Midbrain (tissue), 1 donor: ENCODE data around the gene GHDC.
"Not testable (repeated sequence)": the region's sequence is repeated elsewhere in the genome, so short reads cannot be mapped to it uniquely, and the experiment has no call there.

ENCODE experiments used
- DNase-seq: peaks from one replicate; lab custom pipeline; 2025; lab: John Stamatoyannopoulos, UW

Gene GHDC, protein sequence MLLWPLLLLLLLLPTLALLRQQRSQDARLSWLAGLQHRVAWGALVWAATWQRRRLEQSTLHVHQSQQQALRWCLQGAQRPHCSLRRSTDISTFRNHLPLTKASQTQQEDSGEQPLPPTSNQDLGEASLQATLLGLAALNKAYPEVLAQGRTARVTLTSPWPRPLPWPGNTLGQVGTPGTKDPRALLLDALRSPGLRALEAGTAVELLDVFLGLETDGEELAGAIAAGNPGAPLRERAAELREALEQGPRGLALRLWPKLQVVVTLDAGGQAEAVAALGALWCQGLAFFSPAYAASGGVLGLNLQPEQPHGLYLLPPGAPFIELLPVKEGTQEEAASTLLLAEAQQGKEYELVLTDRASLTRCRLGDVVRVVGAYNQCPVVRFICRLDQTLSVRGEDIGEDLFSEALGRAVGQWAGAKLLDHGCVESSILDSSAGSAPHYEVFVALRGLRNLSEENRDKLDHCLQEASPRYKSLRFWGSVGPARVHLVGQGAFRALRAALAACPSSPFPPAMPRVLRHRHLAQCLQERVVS

DNA sequence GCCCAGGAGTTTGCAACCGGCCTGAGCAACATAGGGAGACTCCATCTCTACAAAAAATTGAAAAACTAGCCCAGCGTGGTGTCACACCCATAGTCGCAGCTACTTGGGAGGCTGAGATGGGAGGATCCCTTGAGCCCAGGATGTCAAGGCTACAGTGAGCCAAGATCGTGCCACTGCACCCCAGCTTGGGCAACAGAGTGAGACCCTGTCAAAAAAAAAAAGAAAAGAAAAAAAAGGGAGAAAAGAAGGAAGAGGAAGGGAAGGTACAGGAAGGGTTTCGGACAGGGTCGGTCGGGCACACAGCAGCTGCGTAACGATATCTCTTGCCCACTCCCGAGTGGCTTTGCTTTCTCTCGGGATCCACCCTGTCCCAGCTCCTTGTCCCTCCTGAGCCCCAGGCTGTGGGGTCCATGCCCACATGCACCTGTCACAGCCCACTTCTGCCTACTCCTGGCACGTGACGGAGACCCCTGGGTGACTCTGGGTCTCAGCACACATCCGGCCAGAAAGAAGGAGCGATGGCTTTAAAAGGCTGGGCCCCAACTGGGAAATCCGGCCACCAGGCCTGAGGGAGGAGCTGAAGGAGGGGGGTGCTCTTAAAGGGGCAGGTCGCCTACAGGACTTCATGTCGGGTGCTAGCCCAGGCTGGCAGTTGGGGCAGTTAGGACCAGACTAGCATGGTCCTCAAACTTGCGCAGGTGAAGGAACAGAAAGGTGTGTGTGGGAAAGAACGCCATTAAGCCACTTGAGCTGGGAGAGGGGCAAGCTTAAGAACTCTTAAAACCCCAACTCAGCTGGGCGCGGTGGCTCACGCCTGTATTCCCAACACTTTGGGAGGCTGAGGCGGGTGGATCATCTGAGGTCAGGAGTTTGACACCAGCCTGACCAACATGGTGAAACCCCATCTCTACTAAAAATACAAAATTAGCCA, at the start of gene GHDC:
Gene GHDC (minus strand): TSS at position 526 of the 931 bp plus-strand sequence. CDS start 913 bp downstream, outside the sequence.
- peak; percentile 91 for DNase-seq

DNA sequence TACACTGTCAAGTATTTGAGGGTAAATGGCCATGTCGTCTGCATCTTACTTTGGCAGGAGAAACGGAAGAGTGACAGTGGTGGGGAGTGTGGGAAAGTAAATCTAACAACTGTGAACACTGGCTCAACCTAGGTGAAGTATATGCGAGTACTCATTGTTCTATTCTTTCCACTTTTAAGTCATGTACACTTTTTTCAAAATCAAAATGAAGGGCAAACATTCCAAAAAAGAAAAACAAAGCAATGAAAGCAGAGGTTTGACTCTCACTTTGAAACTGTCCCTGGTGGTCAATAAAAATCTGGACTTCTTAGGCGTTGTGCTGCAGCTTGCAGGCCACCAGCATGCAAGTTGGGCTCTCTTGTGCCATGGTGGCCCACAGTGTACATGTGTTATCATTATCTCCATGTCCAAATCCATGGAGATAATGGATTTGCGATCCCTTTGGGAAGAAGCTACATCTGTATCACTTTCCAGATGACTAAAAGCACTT, 49.2 kb upstream of the GHDC start:
- DNase-seq, result no peak

DNA sequence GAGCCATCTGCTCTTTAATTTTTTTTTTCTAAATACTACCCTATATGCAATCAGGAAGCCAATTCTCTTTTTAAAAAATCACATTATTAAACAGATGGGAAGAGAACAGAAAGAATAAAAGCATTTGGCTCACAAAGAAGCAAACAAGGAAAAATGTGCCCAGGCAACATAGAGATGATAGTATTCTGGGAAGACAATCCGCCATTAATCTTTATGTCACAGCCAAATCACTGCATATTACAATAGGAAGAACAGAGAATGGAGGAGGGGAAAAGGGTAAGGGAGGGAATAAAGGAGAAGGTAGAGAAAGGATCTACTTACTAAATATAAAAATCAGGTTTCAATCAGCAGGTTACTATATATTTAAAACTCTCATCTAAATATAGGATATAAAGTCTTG, 47.6 kb upstream of the GHDC start:
- DNase-seq, result no peak

DNA sequence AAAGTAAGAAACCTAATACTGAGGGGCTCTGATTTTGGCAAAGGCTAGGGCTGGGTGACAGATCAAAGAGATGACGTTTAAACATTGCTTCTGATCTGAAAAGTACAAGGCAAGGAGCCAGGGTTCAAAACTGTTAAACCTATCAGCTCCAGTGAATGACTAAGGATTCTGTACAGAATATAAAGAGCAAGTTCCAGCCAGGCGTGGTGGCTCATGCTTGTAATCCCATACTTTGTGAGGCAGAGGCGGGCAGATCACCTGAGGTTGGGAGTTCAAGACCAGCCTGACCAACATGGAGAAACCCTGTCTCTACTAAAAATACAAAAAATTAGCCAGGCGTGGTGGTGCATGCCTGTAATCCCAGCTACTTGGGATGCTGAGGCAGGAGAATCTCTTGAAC, 46.6 kb upstream of the GHDC start:
- not testable (repeated sequence) for DNase-seq

DNA sequence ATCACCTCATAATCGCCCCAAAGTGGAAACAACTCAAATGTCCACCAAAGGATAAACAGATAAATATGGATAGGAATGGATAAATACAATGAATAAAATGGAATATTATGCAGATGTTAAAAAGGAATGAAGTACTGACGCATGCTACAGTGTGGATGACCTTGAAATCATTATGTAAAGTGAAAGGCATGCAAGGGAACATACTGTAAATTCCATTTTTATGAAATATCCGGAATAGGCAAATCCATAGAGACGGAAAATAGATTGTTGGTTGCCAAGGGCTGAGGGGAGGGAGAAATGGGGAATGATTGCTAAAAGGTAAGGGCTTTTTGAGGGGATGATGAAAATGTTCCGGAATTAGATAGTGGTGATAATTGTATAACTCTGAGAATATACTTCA, 45.9 kb upstream of the GHDC start:
- no peak for DNase-seq

DNA sequence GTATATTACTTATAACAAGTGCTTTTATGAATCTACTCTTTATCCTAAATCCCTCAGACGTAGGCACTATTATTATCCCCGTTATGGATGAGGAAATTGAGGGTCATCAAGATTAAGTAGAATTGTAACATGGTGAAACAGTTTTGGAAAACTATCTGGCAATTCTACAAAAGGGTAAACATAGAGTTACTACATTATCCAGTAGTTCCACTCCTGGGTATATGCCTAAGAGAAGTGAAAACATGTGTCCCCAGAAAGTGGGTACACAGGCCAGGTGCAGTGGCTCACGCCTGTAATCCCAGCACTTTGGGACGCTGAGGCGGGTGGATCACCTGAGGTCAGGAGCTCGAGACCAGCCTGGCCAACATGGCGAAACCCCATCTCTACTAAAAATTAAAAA, 45.3 kb upstream of the GHDC start:
- DNase-seq, result not testable (repeated sequence)

DNA sequence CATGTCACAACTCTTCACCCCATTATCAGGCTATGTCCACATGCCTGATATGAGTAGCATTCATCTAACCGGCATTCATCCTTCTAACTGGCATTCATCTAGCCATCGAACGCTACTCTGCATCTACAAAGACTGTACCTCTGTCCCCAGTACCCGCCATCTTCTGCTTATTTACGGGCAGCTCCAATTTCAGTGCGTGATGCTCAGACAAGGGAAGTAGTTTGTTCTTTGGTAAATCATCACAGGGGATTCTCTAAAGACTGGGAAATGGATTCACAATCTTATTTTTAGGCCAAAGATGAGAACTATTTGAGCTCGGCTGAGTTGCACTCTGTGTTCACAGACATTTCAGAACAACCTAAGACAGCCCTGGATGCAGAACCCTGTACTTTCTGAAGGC, 42.5 kb upstream of the GHDC start:
- no peak for DNase-seq

DNA sequence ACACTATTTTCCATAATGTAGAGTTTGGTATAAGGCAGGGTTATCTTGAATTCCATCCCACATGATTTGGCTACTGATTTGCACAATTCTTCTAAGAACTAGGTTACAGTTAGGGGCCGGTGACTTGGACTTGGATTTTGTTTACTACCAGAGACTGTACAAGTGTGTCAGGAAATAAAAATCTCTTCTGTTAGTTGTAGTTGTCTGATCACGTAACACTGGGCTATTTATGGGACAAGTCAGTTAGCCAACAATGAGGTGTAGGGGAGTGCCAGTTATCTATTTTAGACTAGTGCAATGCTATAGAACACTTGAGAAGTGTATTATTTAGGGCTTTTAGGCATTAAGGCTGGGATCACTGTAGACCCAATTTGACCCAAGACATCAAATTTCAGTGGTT, 39.7 kb upstream of the GHDC start:
- DNase-seq, result no peak

DNA sequence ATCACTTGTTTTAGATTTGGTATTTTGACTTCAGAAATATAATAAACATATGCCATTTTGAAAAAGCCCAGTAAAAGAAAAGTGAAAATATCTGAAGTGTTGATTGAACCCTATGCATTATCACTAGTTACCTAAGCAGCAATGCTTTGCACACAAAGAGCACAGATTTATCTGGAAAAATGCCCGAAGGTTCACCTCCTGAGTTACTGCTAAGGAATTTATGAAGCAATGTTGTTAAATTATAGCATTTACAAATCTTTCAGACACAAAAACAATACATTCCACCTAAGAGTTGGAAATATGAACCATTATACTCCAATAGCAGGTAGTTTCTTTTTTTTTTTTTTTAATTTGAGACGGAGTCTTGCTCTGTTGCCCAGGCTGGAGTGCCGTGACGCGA, 38.9 kb upstream of the GHDC start:
- no peak for DNase-seq

DNA sequence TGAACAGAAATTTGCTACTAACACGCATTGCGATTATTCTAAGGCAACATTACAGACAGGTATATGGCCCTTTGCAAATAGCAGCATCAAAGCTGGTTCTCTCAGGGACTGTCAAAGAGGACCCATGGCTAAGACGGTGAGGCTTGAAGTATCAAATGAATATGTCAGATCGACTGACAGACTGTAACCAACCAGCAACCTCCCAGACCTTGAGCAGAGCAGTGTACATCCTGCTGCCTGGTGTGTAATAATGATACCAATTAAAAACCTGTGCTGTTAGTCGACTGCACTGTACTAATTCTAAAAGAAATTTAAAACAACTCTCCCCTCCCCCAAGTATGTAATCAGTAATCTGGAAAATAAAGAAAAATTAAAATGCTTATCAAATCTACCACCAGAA, 35.9 kb upstream of the GHDC start:
- no peak for DNase-seq

DNA sequence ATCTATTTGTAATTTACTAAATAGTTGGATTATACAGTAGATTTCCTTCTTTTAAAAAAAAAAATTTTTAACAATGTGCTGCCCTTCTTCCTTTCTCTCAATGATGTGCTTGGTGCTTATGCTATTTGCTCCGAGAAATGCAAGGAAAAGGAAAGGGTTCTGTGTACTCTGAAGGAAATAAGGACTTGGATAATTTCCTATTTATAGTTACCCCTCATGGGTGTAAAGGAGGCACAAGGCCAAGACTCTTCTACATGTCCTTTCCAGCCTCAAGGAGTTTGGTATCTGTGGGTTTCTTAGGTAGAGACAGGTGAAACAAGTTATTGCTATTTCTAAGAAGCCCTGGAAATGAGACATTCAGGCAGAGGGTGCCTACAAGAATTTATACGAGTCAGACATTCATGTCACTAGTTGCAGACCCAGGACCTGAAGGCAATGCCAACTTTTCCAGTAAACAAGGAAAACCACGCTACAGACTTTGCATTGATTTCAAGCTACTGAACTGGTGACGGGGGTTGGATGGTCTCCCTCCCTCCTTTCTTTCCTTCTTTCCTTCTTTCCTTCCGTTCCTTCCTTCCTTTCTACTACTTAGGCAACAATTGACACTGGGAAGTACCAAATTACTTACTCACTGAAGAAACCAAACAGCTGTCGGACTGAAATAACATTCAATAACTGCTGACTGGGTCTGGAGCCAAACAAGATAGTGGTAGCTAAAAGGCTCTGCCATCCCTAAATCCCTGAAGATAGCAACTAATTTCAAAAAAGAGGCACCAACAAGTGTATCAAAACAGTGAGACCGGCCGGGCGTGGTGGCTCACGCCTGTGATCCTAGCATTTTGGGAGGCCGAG, 33.8 kb upstream of the GHDC start:
- DNase-seq, result no peak

DNA sequence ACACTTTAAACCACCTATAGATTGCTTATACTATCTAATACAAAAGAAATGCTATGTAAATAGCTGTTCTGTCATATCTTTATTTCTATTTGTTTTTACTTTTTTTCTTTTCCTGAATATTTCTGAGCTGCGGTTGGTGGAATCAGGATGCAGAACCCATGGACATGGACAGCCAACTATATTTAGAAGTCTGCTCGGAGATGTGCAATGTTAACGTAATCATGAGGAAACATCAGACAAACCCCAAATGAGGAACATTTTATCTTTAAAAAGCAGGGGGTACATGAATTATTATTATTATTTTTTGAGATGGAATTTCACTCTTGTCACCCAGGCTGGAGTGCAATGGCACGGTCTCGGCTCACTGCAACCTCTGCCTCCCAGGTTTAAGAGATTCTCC, 31.4 kb upstream of the GHDC start:
- DNase-seq, result no peak

DNA sequence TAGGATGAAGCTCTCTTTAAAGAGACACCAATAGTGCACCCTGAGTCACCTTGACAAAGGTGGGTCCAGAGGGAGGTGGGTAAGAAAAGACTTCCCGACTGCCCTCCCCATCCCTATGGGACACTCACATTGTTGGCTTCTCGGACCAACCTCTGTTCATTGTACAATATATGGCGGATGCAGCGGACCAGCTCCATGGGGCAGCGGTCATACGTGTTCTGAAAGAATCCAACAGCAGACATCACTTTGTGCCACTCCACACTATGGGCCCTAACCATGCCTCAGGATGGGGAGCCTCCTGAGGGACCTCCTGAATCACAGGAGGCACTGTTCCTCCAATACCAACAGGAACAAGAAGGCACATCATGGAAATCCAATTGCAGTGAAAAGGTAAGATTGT, 30.4 kb upstream of the GHDC start:
- DNase-seq, result no peak

DNA sequence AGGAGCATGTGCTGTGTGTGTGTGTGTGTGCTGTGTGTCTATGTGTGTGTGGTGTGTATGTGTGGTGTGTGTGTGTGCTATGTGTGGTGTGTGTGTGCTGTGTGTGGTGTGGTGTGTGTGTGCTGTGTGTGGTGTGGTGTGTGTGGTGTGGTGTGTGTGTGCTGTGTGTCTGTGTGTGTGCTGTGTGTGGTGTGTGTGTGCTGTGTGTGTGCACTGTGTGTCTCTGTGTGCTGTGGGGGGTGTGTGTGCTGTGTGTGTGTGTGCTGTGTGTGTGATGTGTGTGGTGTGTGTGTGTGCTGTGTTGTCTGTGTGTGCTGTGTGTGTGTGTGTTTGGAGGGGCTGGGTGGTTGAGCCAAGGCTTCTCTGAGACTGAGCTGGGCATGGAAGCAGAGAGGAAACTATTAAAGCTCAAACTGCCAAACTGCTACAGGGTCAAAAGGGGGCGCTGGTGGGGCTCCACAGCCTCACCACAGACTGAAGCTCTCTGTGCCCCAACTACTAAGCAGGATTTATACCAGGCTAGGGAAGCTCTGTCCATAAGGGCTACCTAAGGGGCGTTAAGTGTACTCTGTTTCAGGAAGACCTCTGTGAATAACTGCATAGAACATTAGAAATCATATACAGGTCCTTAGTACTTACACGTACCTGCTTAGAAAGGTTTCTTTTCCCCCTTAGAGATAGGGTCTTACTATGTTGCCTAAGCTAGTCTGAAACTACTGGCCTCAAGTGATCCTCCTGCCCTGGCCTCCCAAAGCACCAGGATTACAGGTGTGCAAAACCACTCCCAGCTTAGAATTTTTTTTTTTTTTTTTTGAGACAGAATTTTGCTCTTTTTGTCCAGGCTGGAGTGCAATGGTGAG, 27.8 kb upstream of the GHDC start:
- DNase-seq, result peak; percentile 56

DNA sequence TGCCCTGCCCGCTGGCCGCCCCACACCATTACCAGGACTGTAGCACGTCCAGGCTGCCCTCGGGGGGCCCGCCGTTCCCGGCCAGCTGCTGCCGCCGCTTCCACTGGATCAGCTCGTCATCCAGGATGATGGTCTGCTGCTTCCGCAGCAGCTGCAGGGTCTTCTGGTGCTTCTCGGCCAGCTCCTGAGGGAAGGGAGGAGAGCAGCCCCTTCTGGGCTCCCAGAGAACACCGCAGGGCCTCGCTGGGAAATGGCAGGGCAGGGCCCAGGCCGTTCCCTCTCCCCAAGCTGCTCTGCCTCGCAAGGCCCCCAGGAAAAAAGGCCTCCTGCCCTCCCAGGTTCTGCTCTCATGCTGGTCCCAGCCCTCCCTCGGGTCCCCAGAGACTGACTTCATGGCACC, 25.0 kb upstream of the GHDC start:
- not testable (repeated sequence) for DNase-seq

DNA sequence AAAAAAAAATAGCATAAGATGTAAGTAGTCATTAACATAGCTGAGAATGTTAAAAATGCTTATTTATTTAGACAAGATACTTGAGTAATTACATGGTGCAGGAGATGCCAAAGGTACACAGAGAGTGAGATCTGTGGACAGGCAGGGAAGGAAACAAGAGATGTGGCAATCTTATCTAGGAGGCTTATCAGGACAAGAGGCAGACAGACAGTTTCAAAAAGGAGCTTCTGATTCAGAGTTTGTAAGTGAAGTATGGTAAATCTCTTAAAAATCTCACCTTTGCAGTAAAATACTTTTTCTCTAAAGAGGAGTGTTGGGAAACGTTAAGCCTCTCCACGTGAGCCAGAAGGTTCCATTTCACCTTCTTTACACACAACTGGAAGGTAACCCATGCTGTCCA, 19.9 kb upstream of the GHDC start:
- DNase-seq, result no peak

DNA sequence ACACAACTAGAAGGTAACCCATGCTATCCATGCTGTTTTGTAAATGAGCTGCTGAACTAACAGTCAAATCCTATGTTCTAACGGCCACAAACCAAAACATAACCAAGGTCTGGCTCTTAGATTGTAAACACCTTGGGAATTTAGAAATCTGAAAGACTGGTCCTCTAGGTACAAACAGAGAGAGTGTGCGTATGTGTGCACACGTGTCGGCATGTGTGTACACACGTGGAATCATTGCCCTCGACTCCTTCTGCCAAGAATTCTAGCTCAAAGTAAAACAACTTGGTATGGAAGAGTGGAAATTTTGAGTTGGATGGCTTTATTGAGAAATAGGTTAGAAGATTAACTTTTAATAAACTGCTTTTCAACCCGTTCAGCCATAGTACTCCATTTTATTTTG, 18.1 kb upstream of the GHDC start:
- DNase-seq, result no peak

DNA sequence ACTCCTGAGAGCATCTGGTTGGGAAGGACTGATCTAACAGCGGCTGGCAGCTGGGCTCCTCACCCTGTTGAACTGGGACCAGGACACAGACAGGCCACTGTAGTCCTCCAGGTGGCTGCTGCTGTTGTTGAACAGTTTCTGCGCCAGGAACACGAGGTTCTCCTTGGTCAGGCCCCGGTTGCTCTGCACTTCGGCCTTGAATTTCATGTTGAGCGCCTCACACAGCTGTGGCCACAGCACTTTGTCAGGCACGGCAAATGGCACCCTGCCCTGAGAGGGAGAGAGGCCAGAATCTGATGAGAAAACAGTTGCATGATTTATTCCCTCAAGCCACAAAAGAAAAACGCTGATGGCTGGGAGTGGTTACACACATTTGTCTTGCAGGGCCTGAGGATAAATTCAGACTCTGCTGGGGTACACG, 17.6 kb upstream of the GHDC start:
- peak; percentile 79 for DNase-seq

DNA sequence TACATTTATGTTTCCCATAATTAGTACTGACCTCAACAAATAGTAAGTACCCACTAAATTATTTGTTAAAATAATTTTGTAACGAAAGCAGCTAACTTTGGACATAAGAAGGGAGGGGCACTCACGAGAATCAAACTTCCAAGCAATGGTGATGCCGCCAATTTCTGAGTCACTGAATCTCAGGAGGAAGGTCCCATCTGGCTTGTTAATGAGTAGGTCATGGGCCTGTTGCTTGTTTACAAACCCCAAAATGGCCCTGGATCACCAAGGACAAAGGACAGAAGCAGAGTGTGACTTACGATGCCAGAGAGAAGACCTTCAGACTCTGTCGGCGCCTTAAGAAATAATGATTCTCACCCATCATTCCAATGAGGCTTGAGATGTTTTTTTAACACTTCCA, 15.8 kb upstream of the GHDC start:
- DNase-seq, result no peak

DNA sequence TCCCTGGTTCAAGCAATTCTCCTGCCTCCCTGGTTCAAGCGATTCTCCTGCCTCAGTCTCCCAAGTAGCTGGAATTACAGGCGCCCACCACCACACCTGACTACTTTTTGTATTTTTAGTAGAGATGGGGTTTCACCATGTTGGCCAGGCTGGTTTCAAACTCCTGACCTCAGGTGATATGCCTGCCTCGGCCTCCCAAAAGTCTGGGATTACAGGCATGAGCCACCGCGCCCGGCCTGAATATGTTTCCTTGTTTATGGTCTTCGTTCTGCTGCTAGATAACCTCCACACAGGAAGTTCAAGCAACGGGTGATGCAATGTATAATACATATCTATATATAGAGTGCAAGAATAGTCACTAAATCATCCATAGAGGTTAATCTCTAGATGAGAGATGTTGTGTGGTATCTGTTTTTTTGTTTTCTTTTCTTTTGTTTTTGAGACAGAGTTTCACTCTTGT, 11.9 kb upstream of the GHDC start:
- DNase-seq, result not testable (repeated sequence)

DNA sequence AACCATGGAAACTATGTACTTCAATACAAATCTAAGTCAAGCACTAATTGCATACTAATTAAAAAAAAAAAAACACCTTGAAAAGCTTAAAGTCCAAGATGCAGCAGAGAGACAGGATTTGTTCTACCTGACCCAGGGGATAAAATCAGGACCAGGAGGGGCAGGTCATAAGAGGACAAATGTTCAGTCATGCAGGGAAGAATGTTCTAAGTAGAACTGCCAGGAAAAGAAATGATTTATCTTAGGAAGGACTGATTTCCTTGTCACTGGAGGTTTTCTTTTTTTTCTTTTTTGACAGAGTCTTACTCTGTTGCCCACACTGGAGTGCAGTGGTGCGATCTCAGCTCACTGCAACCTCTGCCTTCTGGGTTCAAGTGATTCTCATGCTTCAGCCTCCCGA, 9.1 kb upstream of the GHDC start:
- DNase-seq, result no peak
